Testis (tissue), 3 donors: Measurements from ENCODE around the gene ARAP2. TPM values are rescaled to one million over a fixed set of nuclear protein-coding genes. Genes with fewer than 3 reads are reported as not detected.

Experiments used
- DNase-seq: peaks from one replicate; pipeline ENCODE4 v3.0.0-alpha.2; 2019
- H3K27ac ChIP-seq, 2 donors: fragments of 200-600 bp; sonication (generic); one replicate each; pipeline ENCODE4 v1.5.1; 2019
- H3K27me3 ChIP-seq: fragments of 200-600 bp; sonication (generic); one replicate; pipeline ENCODE4 v1.5.1; 2019
- H3K36me3 ChIP-seq: fragments of 200-600 bp; sonication (generic); one replicate; pipeline ENCODE4 v1.5.1; 2017; ENCODE audit warnings: low read depth; ENCODE audit errors: missing control alignments
- H3K4me1 ChIP-seq: fragments of 200-600 bp; sonication (generic); one replicate; pipeline ENCODE4 v1.5.1; 2019
- H3K4me3 ChIP-seq, 2 donors: fragments of 200-600 bp; sonication (generic); one replicate each; pipeline ENCODE4 v1.5.1; 2017 to 2019
- H3K9me3 ChIP-seq: fragments of 200-600 bp; sonication (generic); one replicate; pipeline ENCODE4 v1.5.1; 2017
- POLR2A ChIP-seq: fragments of 450-650 bp; IDR thresholded peaks from one replicate; pipeline ENCODE4 v1.6.1; 2017; ENCODE audit warnings: antibody characterized with exemption, mild to moderate bottlenecking, moderate library complexity
- WGBS, 2 donors: methylation state at CpG; one replicate each; pipeline ENCODE4 v1.1.5; 2018; 5-methylcytosine and 5-hydroxymethylcytosine counted together
- intact Hi-C: fragments of 100-400 bp; cut with DNase I; formaldehyde crosslinking; loops from one replicate; pipeline ENCODE4 v1.15.1; 2023; ENCODE audit warnings: low total_unique reads
- polyA plus RNA-seq: library from polyadenylated mRNA; stranded (reverse); fragments of 350-450 nt; fragmentation: Illumina TruSeq; extraction: RNeasy Lipid Tissue Mini Kit (QIAGEN cat#74804); gene quantifications from one replicate; pipeline ENCODE4 v1.2.3, GENCODE V29; 2014; ENCODE audit warnings: low read depth, low replicate concordance; ENCODE audit not compliant: insufficient read depth
- total RNA-seq, 2 donors: library from RNA; depleted of rRNA; stranded (reverse); fragments of >200 nt; gene quantifications; one replicate each; pipeline ENCODE4 v1.2.3, GENCODE V29; 2016
- TF ChIP-seq, protein P1 (sequence below), 3 experiments: fragments of 450-650 bp in 2 of 3; fragments of 200-600 bp in 1 of 3; sonication (generic) in 1 of 3; IDR thresholded peaks; one replicate each; pipeline ENCODE4 v1.5.1; 2016 to 2019; ENCODE audit warnings: antibody characterized with exemption in 3 of 3, mild to moderate bottlenecking in 2 of 3, moderate library complexity in 1 of 3

ARAP2 gene
- total and polyA plus RNA-seq, 3 donors from 2014 or later: 10.9 to 91.0 (median 81.1) TPM

DNA sequence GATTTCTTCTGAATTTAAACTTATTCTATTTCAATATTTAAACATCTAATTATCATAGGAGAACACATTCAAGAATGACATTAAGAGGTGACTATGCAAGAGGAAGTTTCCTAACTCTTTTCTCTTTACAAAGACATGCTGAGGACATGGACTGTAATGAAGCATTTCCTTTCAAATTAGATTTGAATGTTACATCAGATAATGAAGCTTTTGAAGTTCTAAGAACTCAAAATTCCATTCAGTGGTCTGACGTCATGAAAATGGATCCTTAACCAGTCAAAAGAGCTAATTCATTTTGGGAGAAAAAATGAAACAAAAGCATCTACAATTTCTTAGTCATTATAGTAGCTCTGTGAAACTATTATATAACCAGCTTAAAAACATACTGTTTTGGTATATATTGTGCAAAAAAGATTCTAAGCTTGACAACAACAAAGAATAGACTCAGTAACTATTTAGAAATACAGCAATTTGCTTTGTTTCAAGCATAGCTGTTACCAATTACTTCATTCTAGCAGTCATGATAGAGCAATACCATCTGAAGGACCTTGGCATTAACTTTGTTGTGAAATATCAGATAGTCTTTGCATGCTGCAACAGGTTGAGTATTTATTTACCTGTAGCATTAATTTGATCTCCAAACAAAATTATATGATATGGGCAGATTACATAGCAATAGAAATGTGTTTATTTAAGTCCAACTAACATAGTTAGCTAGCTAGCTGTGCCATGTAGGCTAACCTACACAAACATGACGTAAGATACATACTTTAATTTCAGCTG is 23.4 kb upstream of the ARAP2 start:
- H3K4me3 ChIP-seq: no peak overlapping the region
- intact Hi-C loops: no loop called here
- H3K9me3 ChIP-seq: no peaks in the 10 kb centered on the region
- WGBS, 2 donors: 67 to 68% methylated on average over 2 of the region's 2 CpGs
- H3K27me3 ChIP-seq: no peaks in the 10 kb centered on the region
- TF ChIP-seq POLR2A: no peak
- TF ChIP-seq, protein P1, sequence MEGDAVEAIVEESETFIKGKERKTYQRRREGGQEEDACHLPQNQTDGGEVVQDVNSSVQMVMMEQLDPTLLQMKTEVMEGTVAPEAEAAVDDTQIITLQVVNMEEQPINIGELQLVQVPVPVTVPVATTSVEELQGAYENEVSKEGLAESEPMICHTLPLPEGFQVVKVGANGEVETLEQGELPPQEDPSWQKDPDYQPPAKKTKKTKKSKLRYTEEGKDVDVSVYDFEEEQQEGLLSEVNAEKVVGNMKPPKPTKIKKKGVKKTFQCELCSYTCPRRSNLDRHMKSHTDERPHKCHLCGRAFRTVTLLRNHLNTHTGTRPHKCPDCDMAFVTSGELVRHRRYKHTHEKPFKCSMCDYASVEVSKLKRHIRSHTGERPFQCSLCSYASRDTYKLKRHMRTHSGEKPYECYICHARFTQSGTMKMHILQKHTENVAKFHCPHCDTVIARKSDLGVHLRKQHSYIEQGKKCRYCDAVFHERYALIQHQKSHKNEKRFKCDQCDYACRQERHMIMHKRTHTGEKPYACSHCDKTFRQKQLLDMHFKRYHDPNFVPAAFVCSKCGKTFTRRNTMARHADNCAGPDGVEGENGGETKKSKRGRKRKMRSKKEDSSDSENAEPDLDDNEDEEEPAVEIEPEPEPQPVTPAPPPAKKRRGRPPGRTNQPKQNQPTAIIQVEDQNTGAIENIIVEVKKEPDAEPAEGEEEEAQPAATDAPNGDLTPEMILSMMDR (IDR thresholded peaks at IDR 0.05): no peak
- DNase-seq: no peak
- H3K27ac ChIP-seq: no peak overlapping the region
- H3K36me3 ChIP-seq: no peaks in the 10 kb centered on the region
- H3K4me1 ChIP-seq: no peaks in the 10 kb centered on the region

DNA sequence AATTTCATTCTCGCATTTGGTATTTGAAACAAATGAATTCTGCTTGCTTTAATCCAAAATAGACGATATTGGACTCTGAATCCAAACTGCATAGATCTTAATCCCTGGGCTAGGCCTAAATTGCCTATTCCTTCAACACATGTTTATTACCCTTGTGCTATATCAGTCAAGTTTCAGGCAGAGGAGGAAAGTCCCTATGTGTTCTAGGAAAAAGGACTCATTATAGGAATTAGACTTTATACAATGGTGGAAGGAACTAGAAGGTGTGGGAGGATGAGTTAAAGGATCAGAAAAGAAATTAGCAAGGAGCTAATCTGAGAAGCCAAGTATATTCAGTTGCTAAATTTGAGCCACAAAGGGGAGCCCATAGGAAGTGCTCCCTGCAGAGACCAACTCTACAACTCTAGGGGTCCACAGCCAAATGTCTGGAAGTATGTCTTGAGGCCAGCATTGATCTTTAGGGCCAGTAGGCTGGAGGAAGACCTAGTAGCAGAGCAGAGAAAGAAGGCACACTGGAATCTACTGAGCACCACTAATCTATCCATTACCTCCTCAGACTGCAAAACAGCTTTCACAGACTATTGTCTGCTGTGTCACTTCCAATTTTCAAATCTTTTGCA is 20.0 kb upstream of the ARAP2 start:
- Histone ChIP-seq H3K4me1 (no peaks in the 10 kb centered on the region), H3K9me3 (no peaks in the 10 kb centered on the region), H3K4me3 (no peak overlapping the region), H3K27ac (no peak overlapping the region), H3K36me3 (no peaks in the 10 kb centered on the region), H3K27me3 (no peaks in the 10 kb centered on the region)
- 86 to 94% methylated on average over 2 of the region's 2 CpGs for WGBS, 2 donors
- no peak for TF ChIP-seq POLR2A
- TF ChIP-seq, protein P1 (IDR thresholded peaks at IDR 0.05): no peak
- intact Hi-C loops: no loop called here
- DNase-seq: no peak

DNA sequence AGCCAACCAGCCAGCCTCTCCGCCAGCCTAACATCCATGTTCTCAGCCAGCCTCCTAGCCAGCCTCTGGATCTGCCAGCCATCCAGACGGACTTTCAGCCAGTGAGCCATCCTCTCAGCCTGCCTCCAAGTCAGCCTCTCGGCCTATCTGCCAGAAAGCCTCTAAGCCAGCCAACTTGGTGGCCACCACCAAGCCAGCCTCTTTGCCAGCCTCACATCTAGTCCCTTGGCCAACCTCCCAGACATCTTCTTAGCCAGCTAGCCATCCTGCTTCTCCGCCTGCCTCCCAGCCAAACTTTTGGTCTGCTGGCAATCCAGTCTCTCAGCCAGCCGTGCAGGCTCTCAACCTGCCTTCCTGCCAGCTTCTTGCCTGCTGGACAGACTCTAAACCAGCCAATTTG is 16.4 kb upstream of the ARAP2 start:
- no peaks in the 10 kb centered on the region for H3K9me3 ChIP-seq
- DNase-seq: no peak
- WGBS, 2 donors: 92 to 96% methylated on average over 5 of the region's 5 CpGs
- no peaks in the 10 kb centered on the region for H3K36me3 ChIP-seq
- TF ChIP-seq, protein P1 (IDR thresholded peaks at IDR 0.05): no peak
- TF ChIP-seq POLR2A: no peak
- no peak overlapping the region for H3K4me3 ChIP-seq
- no peaks in the 10 kb centered on the region for H3K4me1 ChIP-seq
- intact Hi-C loops: no loop called here
- H3K27ac ChIP-seq: no peak overlapping the region
- no peaks in the 10 kb centered on the region for H3K27me3 ChIP-seq

DNA sequence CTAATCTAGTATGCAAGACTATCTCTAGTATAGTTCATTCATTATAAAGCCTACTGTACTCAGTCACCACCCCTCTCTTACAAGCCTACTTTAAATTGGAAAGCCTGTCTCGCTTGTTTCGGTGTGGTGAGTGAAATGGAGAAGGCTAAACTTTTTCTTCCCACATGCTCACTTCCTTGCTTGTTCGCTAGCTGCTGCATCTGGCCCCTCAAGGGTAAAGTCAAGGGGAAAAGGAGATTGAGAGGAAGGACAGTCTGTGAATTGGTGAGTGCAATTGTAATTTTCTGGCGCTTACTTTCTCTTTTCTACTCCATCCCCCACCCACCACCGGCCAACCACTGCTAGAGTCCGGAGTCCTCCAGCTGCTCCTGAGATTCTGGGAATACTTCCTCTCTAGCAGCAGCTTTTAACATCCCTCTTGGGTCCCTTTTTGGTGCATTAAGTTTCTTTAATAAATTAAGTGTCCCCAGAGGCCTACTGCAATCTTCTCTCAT is 12.1 kb upstream of the ARAP2 start:
- Histone ChIP-seq H3K27me3 (no peaks in the 10 kb centered on the region), H3K36me3 (no peaks in the 10 kb centered on the region), H3K4me3 (no peak overlapping the region), H3K9me3 (no peaks in the 10 kb centered on the region), H3K4me1 (no peaks in the 10 kb centered on the region), H3K27ac (no peak overlapping the region)
- intact Hi-C loops: no loop called here
- TF ChIP-seq, protein P1 (IDR thresholded peaks at IDR 0.05): no peak
- no peak for TF ChIP-seq POLR2A
- 42 to 55% methylated on average over 6 of the region's 6 CpGs for WGBS, 2 donors
- DNase-seq: no peak
